22Rv1 (cell line): ENCODE results near the gene SMIM13.
A peak's percentile ranks its signal among the peaks of the same experiment; 100 is the strongest.

Experiments
- H3K27ac ChIP-seq: fragments of 450-650 bp; 2 replicates; pipeline ENCODE4 v1.5.1; 2017
- CTCF ChIP-seq: fragments of 450-650 bp; IDR thresholded peaks from 2 replicates; pipeline ENCODE4 v1.5.1; 2017; ENCODE audit warnings: mild to moderate bottlenecking
- ZFX ChIP-seq: fragments of 450-650 bp; IDR thresholded peaks from 2 replicates; pipeline ENCODE4 v1.6.1; 2017; ENCODE audit warnings: antibody characterized with exemption, borderline replicate concordance

SMIM13 gene

GRCh38 chr6:11181478-11182136 lies 88.0 kb downstream of the SMIM13 start:
- H3K27ac ChIP-seq: no peak overlapping the region
- TF ChIP-seq ZFX (no peak), CTCF (no peak)

- H3K27ac ChIP-seq: no peak overlapping the region
- no peak for TF ChIP-seq ZFX
- no peak for TF ChIP-seq CTCF
These were observed 90.2 kb downstream of the SMIM13 start for GRCh38 chr6:11183761-11184362.

GRCh38 chr6:11185204-11185842 lies 91.7 kb downstream of the SMIM13 start:
- no peak overlapping the region for H3K27ac ChIP-seq
- TF ChIP-seq ZFX (no peak), CTCF (no peak)

GRCh38 chr6:11187301-11187700 lies 93.7 kb downstream of the SMIM13 start:
- TF ChIP-seq CTCF (no peak), ZFX (no peak)
- H3K27ac ChIP-seq: peak overlapping the region; percentile 77
